Mesendoderm (in vitro differentiated cells): Measurements from ENCODE around the gene CDHR4.
"Not testable (repeated sequence)": the region's sequence is repeated elsewhere in the genome, so short reads cannot be mapped to it uniquely, and the experiment has no call there.

Experiments used
- DNase-seq: peaks from one replicate; pipeline ENCODE4 v3.0.0; 2013
- H2AK5ac ChIP-seq: 2 replicates; pipeline ENCODE4 v1.6.1; 2013; ENCODE audit warnings: low read length, inconsistent platforms
- H2BK120ac ChIP-seq: 2 replicates; pipeline ENCODE4 v1.6.1; 2013; ENCODE audit warnings: low read depth, mild to moderate bottlenecking, low read length, moderate library complexity, mixed read lengths
- H2BK15ac ChIP-seq: replicated peaks from 2 replicates; pipeline ENCODE4 v1.6.1; 2013; ENCODE audit warnings: low read depth, mild to moderate bottlenecking, moderate library complexity
- H2BK5ac ChIP-seq: 2 replicates; pipeline ENCODE4 v1.6.1; 2013; ENCODE audit warnings: low read length, inconsistent platforms
- H3K18ac ChIP-seq: 2 replicates; pipeline ENCODE4 v1.6.1; 2013; ENCODE audit warnings: mild to moderate bottlenecking, low read length, mixed read lengths
- H3K23ac ChIP-seq: one replicate; pipeline ENCODE4 v1.6.1; 2013; ENCODE audit warnings: low read length
- H3K27ac ChIP-seq: 2 replicates; pipeline ENCODE4 v1.5.1; 2013; ENCODE audit warnings: low read depth, mild to moderate bottlenecking, inconsistent platforms, low read length, moderate library complexity
- H3K27me3 ChIP-seq: 2 replicates; pipeline ENCODE4 v1.6.1; 2013; ENCODE audit warnings: low read length, control low read depth, mild to moderate bottlenecking, inconsistent platforms; ENCODE audit not compliant: insufficient read depth, poor library complexity
- H3K36me3 ChIP-seq: 2 replicates; pipeline ENCODE4 v1.6.1; 2013; ENCODE audit warnings: low read length, inconsistent platforms; ENCODE audit not compliant: control insufficient read depth, insufficient read depth
- H3K4ac ChIP-seq: one replicate; pipeline ENCODE4 v1.6.1; 2013; ENCODE audit warnings: low read depth, mild to moderate bottlenecking, low read length, moderate library complexity
- H3K4me1 ChIP-seq: 2 replicates; pipeline ENCODE4 v1.6.1; 2013; ENCODE audit warnings: low read depth, low read length, inconsistent platforms; ENCODE audit not compliant: control insufficient read depth
- H3K4me2 ChIP-seq: 2 replicates; pipeline ENCODE4 v1.6.1; 2013; ENCODE audit warnings: low read length
- H3K4me3 ChIP-seq: 2 replicates; pipeline ENCODE4 v1.5.1; 2013; ENCODE audit warnings: mild to moderate bottlenecking, low read length
- H3K56ac ChIP-seq: one replicate; pipeline ENCODE4 v1.6.1; 2013; ENCODE audit warnings: low read length
- H3K79me1 ChIP-seq: 2 replicates; pipeline ENCODE4 v1.6.1; 2013; ENCODE audit warnings: low read length, inconsistent platforms
- H3K79me2 ChIP-seq: 2 replicates; pipeline ENCODE4 v1.6.1; 2013; ENCODE audit warnings: mild to moderate bottlenecking, low read length; ENCODE audit not compliant: control insufficient read depth, insufficient read depth
- H3K9ac ChIP-seq: 2 replicates; pipeline ENCODE4 v1.6.1; 2013; ENCODE audit warnings: low read length, inconsistent platforms
- H4K5ac ChIP-seq: one replicate; pipeline ENCODE4 v1.6.1; 2013; ENCODE audit warnings: low read length
- H4K8ac ChIP-seq: one replicate; pipeline ENCODE4 v1.6.1; 2013; ENCODE audit warnings: low read depth, mild to moderate bottlenecking, control low read depth, low read length, moderate library complexity
- WGBS: extraction: QIAGEN DNeasy Blood & Tissue Kit; methylation state at CpG from one replicate; pipeline ENCODE4 v1.1.7; 2013; ENCODE audit warnings: low lambda C conversion rate, missing lambda C conversion rate; ENCODE audit not compliant: insufficient coverage; ENCODE audit errors: extremely low coverage; 5-methylcytosine and 5-hydroxymethylcytosine counted together

Gene CDHR4

DNA sequence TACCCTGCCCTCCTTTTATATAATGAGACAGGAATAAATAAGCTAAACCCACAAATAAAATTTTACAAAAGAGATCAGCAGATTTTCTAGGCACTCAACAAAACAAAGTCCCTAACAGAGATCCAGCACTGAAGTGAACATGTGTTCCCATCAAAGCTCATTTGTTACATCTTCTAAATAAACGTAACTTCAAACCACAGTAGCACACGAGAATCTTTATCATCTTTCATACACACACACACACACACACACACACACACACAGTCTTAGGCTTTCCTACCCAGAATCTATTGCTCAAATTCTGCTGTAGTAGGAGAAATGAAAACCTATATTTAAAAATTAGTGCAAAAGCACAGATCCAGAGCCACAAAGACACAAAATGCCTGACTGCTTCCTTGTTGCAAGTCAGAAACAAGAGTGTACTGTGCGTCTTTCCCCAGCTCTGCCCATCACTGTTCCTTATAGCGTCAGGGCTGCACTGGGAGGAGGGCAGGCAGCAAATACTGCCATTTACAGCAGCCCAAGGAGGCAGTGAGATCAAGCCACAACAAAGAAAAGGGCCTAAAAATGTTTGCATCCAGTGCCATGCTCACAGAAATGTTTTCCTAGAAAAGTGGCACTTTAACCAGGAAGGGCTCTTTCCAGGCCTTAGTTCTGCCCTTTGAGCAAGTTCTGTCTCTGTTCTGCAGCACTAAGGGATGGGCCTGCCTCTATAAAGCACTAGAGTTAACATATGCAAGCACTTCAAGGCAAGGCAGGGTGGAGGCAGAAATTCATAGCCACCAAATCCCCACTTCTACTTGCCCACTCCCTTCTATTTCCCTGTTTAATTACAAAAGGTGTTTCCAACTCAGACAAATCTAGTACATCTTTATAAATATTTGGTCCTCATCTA is 19.3 kb downstream of the CDHR4 start:
- Histone ChIP-seq H3K4me1 (no peaks in the 10 kb centered on the region), H3K56ac (no peak overlapping the region), H2BK15ac (no peak overlapping the region), H3K27ac (no peak overlapping the region), H3K23ac (peak overlapping the region; percentile 15), H3K18ac (no peak overlapping the region), H2AK5ac (no peak overlapping the region), H2BK5ac (no peak overlapping the region), H4K8ac (no peak overlapping the region), H3K9ac (no peak overlapping the region), H4K5ac (no peak overlapping the region), H3K36me3 (peaks cover 3% of the 10 kb centered on the region), H2BK120ac (no peak overlapping the region), H3K79me2 (peaks cover 31% of the 10 kb centered on the region), H3K4me2 (no peak overlapping the region), H3K4ac (no peak overlapping the region), H3K4me3 (no peak overlapping the region), H3K27me3 (no peaks in the 10 kb centered on the region), H3K79me1 (peaks cover 15% of the 10 kb centered on the region)
- WGBS, result no CpG with 5 or more reads among the region's 4 CpGs
- DNase-seq, result no peak

DNA sequence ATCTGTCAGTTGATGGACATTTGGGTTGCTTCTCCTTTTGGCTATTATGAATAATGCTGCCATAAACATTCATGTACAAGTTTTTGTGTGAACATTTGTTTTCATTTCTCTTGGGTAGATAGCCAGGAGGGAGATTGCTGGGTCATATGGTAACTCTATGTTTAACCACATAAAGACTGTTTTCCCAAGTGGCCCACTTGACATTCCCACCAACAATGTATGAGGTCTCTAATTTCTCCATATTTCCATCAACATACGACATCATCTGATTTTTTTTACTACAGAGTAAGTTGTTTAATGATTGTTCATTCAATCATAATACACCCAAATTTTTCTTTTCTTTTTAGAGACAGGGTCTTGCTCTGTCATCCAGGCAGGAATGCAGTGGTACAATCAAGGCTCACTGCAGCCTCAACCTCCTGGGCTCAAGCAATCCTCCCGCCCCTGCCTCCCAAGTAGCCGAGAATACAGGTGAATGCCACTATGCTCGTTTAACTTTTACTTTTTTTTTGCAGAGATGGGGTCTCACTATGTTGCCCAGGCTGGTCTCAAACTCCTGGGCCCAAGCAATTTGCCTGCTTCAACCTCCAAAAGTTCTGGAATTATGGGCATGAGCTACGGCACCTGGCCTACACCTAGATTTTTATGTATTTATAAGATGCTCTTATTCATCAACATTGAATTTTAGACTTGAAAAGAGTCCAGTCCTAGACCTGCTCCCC is 20.2 kb downstream of the CDHR4 start:
- H3K4me2 ChIP-seq, result no peak overlapping the region
- no peak overlapping the region for H3K23ac ChIP-seq
- H3K4ac ChIP-seq, result no peak overlapping the region
- no peak overlapping the region for H2AK5ac ChIP-seq
- H3K27me3 ChIP-seq, result no peaks in the 10 kb centered on the region
- H3K36me3 ChIP-seq, result peaks cover 3% of the 10 kb centered on the region
- no peak overlapping the region for H3K9ac ChIP-seq
- H3K4me3 ChIP-seq, result no peak overlapping the region
- no peak overlapping the region for H2BK5ac ChIP-seq
- peaks cover 14% of the 10 kb centered on the region for H3K79me1 ChIP-seq
- H2BK120ac ChIP-seq, result no peak overlapping the region
- no peak overlapping the region for H3K18ac ChIP-seq
- no peaks in the 10 kb centered on the region for H3K4me1 ChIP-seq
- no CpG with 5 or more reads among the region's 5 CpGs for WGBS
- H2BK15ac ChIP-seq, result no peak overlapping the region
- no peak overlapping the region for H4K5ac ChIP-seq
- no peak for DNase-seq
- H3K79me2 ChIP-seq, result peaks cover 30% of the 10 kb centered on the region
- H3K56ac ChIP-seq, result no peak overlapping the region
- H4K8ac ChIP-seq, result no peak overlapping the region
- H3K27ac ChIP-seq, result no peak overlapping the region

DNA sequence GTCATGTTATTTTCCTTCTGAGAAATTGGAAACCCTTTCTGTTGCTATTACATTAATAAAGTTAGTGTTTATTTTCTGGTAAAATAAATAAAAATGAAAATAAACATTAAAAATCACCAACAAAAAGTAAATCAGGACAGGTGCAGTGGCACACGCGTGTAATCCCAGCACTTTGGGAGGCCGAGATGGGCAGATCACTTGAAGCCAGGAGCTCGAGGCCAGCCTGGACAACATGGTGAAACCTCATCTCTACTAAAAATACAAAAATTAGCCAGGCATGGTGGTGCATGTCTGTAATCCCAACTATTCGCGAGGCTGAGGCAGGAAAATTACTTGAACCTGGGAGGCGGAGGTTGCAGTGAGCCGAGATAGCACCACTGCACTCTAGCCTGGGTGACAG is 23.6 kb downstream of the CDHR4 start:
- no CpG with 5 or more reads among the region's 8 CpGs for WGBS
- not testable (repeated sequence) for DNase-seq, H3K36me3 ChIP-seq

DNA sequence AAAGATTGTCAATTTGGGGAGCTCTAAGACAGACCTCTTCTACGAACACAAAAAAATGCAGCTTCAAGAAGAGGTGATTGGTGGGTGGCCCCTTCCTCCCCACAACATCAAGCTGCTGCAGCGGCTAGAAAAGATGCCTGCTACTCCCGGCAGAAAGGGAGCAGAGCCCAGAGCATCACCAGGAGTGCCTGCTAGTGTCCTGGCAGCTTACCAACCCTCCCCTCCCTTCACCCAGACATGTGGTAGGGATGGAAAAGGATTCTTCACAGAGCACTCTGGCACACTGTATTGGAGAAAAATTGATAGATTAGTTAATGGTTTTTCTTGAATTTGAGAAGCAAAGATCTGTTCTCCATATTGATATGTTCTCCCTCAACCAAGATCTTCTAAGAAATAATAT is 24.1 kb downstream of the CDHR4 start:
- no peak overlapping the region for H2BK5ac ChIP-seq
- H3K4me2 ChIP-seq, result no peak overlapping the region
- no peak overlapping the region for H4K8ac ChIP-seq
- H2BK15ac ChIP-seq, result no peak overlapping the region
- H3K56ac ChIP-seq, result no peak overlapping the region
- no peak overlapping the region for H2AK5ac ChIP-seq
- H3K4me1 ChIP-seq, result no peaks in the 10 kb centered on the region
- peaks cover 12% of the 10 kb centered on the region for H3K79me1 ChIP-seq
- no CpG with 5 or more reads among the region's 3 CpGs for WGBS
- no peak overlapping the region for H2BK120ac ChIP-seq
- no peak for DNase-seq
- no peak overlapping the region for H3K18ac ChIP-seq
- no peak overlapping the region for H4K5ac ChIP-seq
- no peak overlapping the region for H3K9ac ChIP-seq
- no peaks in the 10 kb centered on the region for H3K36me3 ChIP-seq
- no peak overlapping the region for H3K4ac ChIP-seq
- H3K23ac ChIP-seq, result no peak overlapping the region
- peaks cover 32% of the 10 kb centered on the region for H3K79me2 ChIP-seq
- no peak overlapping the region for H3K4me3 ChIP-seq
- H3K27me3 ChIP-seq, result no peaks in the 10 kb centered on the region
- H3K27ac ChIP-seq, result no peak overlapping the region

More for the DNA sequence above, 23.6 kb downstream of the CDHR4 start:
- not testable (repeated sequence) for H3K56ac ChIP-seq, H2AK5ac ChIP-seq, H3K27me3 ChIP-seq, H3K23ac ChIP-seq, H3K4ac ChIP-seq, H4K5ac ChIP-seq, H3K27ac ChIP-seq, H3K9ac ChIP-seq, H3K4me3 ChIP-seq, H3K4me1 ChIP-seq, H2BK5ac ChIP-seq, H4K8ac ChIP-seq, H3K4me2 ChIP-seq, H2BK120ac ChIP-seq, H3K18ac ChIP-seq, H2BK15ac ChIP-seq
- Histone ChIP-seq H3K79me1 (peaks cover 13% of the 10 kb centered on the region), H3K79me2 (peaks cover 33% of the 10 kb centered on the region)

DNA sequence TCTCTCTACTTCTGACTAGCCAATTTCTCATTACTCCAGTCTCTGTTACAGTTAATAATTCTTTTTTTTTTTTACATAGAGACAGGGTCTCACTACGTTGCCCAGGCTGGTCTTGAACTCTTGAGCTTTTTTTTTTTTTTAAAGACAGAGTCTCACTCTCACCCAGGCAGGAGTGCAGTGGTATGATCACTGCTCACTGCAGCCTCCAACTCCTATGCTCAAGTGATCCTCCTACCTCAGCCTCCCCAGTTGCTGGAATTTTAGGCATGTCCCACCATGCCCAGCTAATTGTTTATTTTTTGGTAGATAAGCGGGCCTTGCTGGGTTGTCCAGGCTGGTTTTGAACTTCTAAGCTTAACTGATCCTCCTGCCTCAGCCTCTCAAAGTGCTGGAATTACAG is 27.0 kb downstream of the CDHR4 start:
- H3K56ac ChIP-seq, result no peak overlapping the region
- H3K4me2 ChIP-seq, result no peak overlapping the region
- peaks cover 9% of the 10 kb centered on the region for H3K79me1 ChIP-seq
- no peak overlapping the region for H2BK5ac ChIP-seq
- H3K79me2 ChIP-seq, result peaks cover 19% of the 10 kb centered on the region
- H3K9ac ChIP-seq, result no peak overlapping the region
- no peak overlapping the region for H4K8ac ChIP-seq
- no peak overlapping the region for H2AK5ac ChIP-seq
- H2BK120ac ChIP-seq, result no peak overlapping the region
- no peaks in the 10 kb centered on the region for H3K36me3 ChIP-seq
- WGBS, result no CpG with 5 or more reads among the region's 2 CpGs
- H3K4me3 ChIP-seq, result no peak overlapping the region
- H3K18ac ChIP-seq, result no peak overlapping the region
- DNase-seq, result no peak
- H3K4ac ChIP-seq, result no peak overlapping the region
- no peaks in the 10 kb centered on the region for H3K27me3 ChIP-seq
- H3K4me1 ChIP-seq, result no peaks in the 10 kb centered on the region
- H2BK15ac ChIP-seq, result no peak overlapping the region
- H4K5ac ChIP-seq, result no peak overlapping the region
- no peak overlapping the region for H3K23ac ChIP-seq
- H3K27ac ChIP-seq, result no peak overlapping the region
